HG02852 (cell line): Measurements from ENCODE around the gene UTS2R.

Source experiments
- ATAC-seq: cut with Tn5 transposase; IDR thresholded peaks from one replicate; pipeline ENCODE4 v1.9.1; 2021; ENCODE audit warnings: mild to moderate bottlenecking, moderate library complexity; ENCODE audit not compliant: unreplicated experiment

UTS2R gene

GRCh38 chr17:82386881-82387704 lies 15.5 kb downstream of the UTS2R start:
- ATAC-seq, result no peak

- ATAC-seq, result no peak
Observed at GRCh38 chr17:82387705-82388106, 16.1 kb downstream of the UTS2R start.

- ATAC-seq, result no peak
Observed at GRCh38 chr17:82388223-82388921, 16.8 kb downstream of the UTS2R start.

- ATAC-seq, result no peak
Observed at GRCh38 chr17:82388922-82389283, 17.3 kb downstream of the UTS2R start.

- ATAC-seq, result no peak
Observed at GRCh38 chr17:82389379-82389778, 17.8 kb downstream of the UTS2R start.

GRCh38 chr17:82390015-82390859 lies 18.7 kb downstream of the UTS2R start:
- no peak for ATAC-seq

- no peak for ATAC-seq
Observed at GRCh38 chr17:82390860-82391435, 19.4 kb downstream of the UTS2R start.

- ATAC-seq, result no peak
Observed at GRCh38 chr17:82391496-82392066, 20.0 kb downstream of the UTS2R start.

GRCh38 chr17:82392209-82392920 lies 20.8 kb downstream of the UTS2R start:
- no peak for ATAC-seq

GRCh38 chr17:82392941-82393340 lies 21.4 kb downstream of the UTS2R start:
- no peak for ATAC-seq

- ATAC-seq, result no peak
Observed at GRCh38 chr17:82394278-82394677, 22.7 kb downstream of the UTS2R start.

GRCh38 chr17:82396601-82397435 lies 25.3 kb downstream of the UTS2R start:
- ATAC-seq, result no peak

GRCh38 chr17:82397449-82398335 lies 26.1 kb downstream of the UTS2R start:
- no peak for ATAC-seq

- ATAC-seq, result no peak
Observed at GRCh38 chr17:82399041-82399441, 27.5 kb downstream of the UTS2R start.

- no peak for ATAC-seq
Observed at GRCh38 chr17:82399601-82400101, 28.1 kb downstream of the UTS2R start.

- ATAC-seq, result no peak
Observed at GRCh38 chr17:82400206-82400605, 28.6 kb downstream of the UTS2R start.

- peak; percentile 55 for ATAC-seq
Observed at GRCh38 chr17:82400830-82401229, 29.3 kb downstream of the UTS2R start.

GRCh38 chr17:82402865-82403264 lies 31.3 kb downstream of the UTS2R start:
- no peak for ATAC-seq
